Neural progenitor cell (in vitro differentiated cells): ENCODE results near the gene MAB21L4. TPM values are rescaled to one million over a fixed set of nuclear protein-coding genes. Genes with fewer than 3 reads are reported as not detected.

Experiments used
- DNase-seq: peaks from one replicate; pipeline ENCODE4 v3.0.0-alpha.2; 2016; ENCODE audit warnings: low spot score
- H2AFZ ChIP-seq: fragments of 200-600 bp; sonication (generic); replicated peaks from 2 replicates; pipeline ENCODE4 v1.6.1; 2016; ENCODE audit warnings: antibody characterized with exemption
- H3F3A ChIP-seq: fragments of 200-600 bp; sonication (generic); 2 replicates; pipeline ENCODE4 v1.6.1; 2016; ENCODE audit warnings: antibody characterized with exemption, low read depth
- H3K27ac ChIP-seq: fragments of 200-600 bp; sonication (generic); 2 replicates; pipeline ENCODE4 v1.5.1; 2016; ENCODE audit warnings: mild to moderate bottlenecking
- H3K27me3 ChIP-seq: fragments of 200-600 bp; sonication (generic); 2 replicates; pipeline ENCODE4 v1.6.1; 2016; ENCODE audit warnings: mild to moderate bottlenecking, moderate library complexity
- H3K36me3 ChIP-seq: fragments of 200-600 bp; sonication (generic); 2 replicates; pipeline ENCODE4 v1.5.1; 2016
- H3K4me1 ChIP-seq: fragments of 200-600 bp; sonication (generic); 2 replicates; pipeline ENCODE4 v1.6.1; 2016; ENCODE audit warnings: mixed run types
- H3K4me2 ChIP-seq: fragments of 200-600 bp; sonication (generic); 2 replicates; pipeline ENCODE4 v1.6.1; 2016
- H3K4me3 ChIP-seq: fragments of 200-600 bp; sonication (generic); 2 replicates; pipeline ENCODE4 v1.5.1; 2016
- H3K79me2 ChIP-seq: fragments of 200-600 bp; sonication (generic); 2 replicates; pipeline ENCODE4 v1.6.1; 2016; ENCODE audit warnings: low read depth
- H3K9ac ChIP-seq: fragments of 200-600 bp; sonication (generic); 2 replicates; pipeline ENCODE4 v1.6.1; 2016
- H3K9me3 ChIP-seq: fragments of 200-600 bp; sonication (generic); 2 replicates; pipeline ENCODE4 v1.5.1; 2016; ENCODE audit warnings: low read depth
- H4K20me1 ChIP-seq: fragments of 200-600 bp; sonication (generic); 2 replicates; pipeline ENCODE4 v1.6.1; 2016; ENCODE audit warnings: low read depth
- H3K27ac Mint-ChIP-seq: 3 replicates; pipeline ENCODE4 v1.8.0; 2021; ENCODE audit warnings: mixed read lengths
- H3K27me3 Mint-ChIP-seq: 2 replicates; pipeline ENCODE4 v1.8.0; 2022; ENCODE audit warnings: low read depth, mild to moderate bottlenecking, inconsistent platforms, moderate library complexity, mixed read lengths; ENCODE audit not compliant: insufficient read depth
- H3K36me3 Mint-ChIP-seq: 3 replicates; pipeline ENCODE4 v1.8.0; 2021; ENCODE audit warnings: mixed read lengths
- H3K4me1 Mint-ChIP-seq: 3 replicates; pipeline ENCODE4 v1.8.0; 2021; ENCODE audit warnings: mixed read lengths
- H3K4me3 Mint-ChIP-seq: 3 replicates; pipeline ENCODE4 v1.8.0; 2021; ENCODE audit warnings: mild to moderate bottlenecking, moderate library complexity, mixed read lengths
- H3K9me3 Mint-ChIP-seq: 3 replicates; pipeline ENCODE4 v1.8.0; 2020; ENCODE audit warnings: mixed read lengths
- CTCF ChIP-seq: fragments of 200-600 bp; sonication (generic); IDR thresholded peaks from 2 replicates; pipeline ENCODE4 v1.5.1; 2017; ENCODE audit warnings: antibody characterized with exemption, mild to moderate bottlenecking
- EZH2 ChIP-seq: fragments of 200-600 bp; sonication (generic); IDR thresholded peaks from 2 replicates; pipeline ENCODE4 v1.6.1; 2017; ENCODE audit warnings: antibody characterized with exemption, mild to moderate bottlenecking, moderate library complexity
- EZH2phosphoT487 ChIP-seq: fragments of 200-600 bp; sonication (generic); IDR thresholded peaks from 2 replicates; pipeline ENCODE4 v1.6.1; 2017; ENCODE audit warnings: antibody characterized with exemption
- total RNA-seq: library from RNA; depleted of rRNA; stranded (reverse); fragments of >200 nt; gene quantifications from 2 replicates; pipeline ENCODE4 v1.2.3, GENCODE V29; 2015; ENCODE audit warnings: low replicate concordance

MAB21L4 gene
- total RNA-seq, 1 donor from 2014 or later: not detected

- Mint-ChIP-seq H3K27ac (no peak overlapping the region), H3K4me3 (no peak overlapping the region), H3K36me3 (no peaks in the 10 kb centered on the region), H3K9me3 (no peaks in the 10 kb centered on the region), H3K27me3 (peaks cover 7% of the 10 kb centered on the region), H3K4me1 (no peaks in the 10 kb centered on the region)
- Histone ChIP-seq H3K4me2 (no peak overlapping the region), H3K79me2 (no peaks in the 10 kb centered on the region), H3K9ac (no peak overlapping the region), H2AFZ (no peak overlapping the region), H3K27me3 (no peaks in the 10 kb centered on the region), H3F3A (no peaks in the 10 kb centered on the region), H3K4me1 (no peaks in the 10 kb centered on the region), H4K20me1 (no peaks in the 10 kb centered on the region), H3K27ac (no peak overlapping the region), H3K4me3 (no peak overlapping the region), H3K36me3 (no peaks in the 10 kb centered on the region), H3K9me3 (no peaks in the 10 kb centered on the region)
- no peak for DNase-seq
- TF ChIP-seq EZH2phosphoT487 (no peak), EZH2 (no peak), CTCF (no peak)
Measured at GRCh38 chr2:240885566-240885965, 10.4 kb downstream of the MAB21L4 start.

- Histone ChIP-seq H3K79me2 (no peaks in the 10 kb centered on the region), H3F3A (no peaks in the 10 kb centered on the region), H3K4me3 (no peak overlapping the region), H3K4me2 (no peak overlapping the region), H3K27me3 (no peaks in the 10 kb centered on the region), H3K9ac (no peak overlapping the region), H4K20me1 (no peaks in the 10 kb centered on the region), H3K4me1 (no peaks in the 10 kb centered on the region), H3K27ac (no peak overlapping the region), H2AFZ (no peak overlapping the region), H3K36me3 (no peaks in the 10 kb centered on the region), H3K9me3 (no peaks in the 10 kb centered on the region)
- Mint-ChIP-seq H3K4me1 (peaks cover 2% of the 10 kb centered on the region), H3K9me3 (no peaks in the 10 kb centered on the region), H3K4me3 (no peak overlapping the region), H3K36me3 (no peaks in the 10 kb centered on the region), H3K27me3 (peaks cover 12% of the 10 kb centered on the region), H3K27ac (no peak overlapping the region)
- DNase-seq: no peak
- TF ChIP-seq EZH2phosphoT487: no peak
Measured at GRCh38 chr2:240884745-240885144, 11.2 kb downstream of the MAB21L4 start.

GRCh38 chr2:240884221-240884620, 11.7 kb downstream of the MAB21L4 start:
- Mint-ChIP-seq H3K4me3 (no peak overlapping the region), H3K27ac (no peak overlapping the region), H3K4me1 (peaks cover 2% of the 10 kb centered on the region), H3K27me3 (peaks cover 13% of the 10 kb centered on the region), H3K36me3 (no peaks in the 10 kb centered on the region), H3K9me3 (no peaks in the 10 kb centered on the region)
- Histone ChIP-seq H3K4me1 (no peaks in the 10 kb centered on the region), H3K27me3 (no peaks in the 10 kb centered on the region), H3F3A (no peaks in the 10 kb centered on the region), H2AFZ (no peak overlapping the region), H3K27ac (no peak overlapping the region), H3K36me3 (no peaks in the 10 kb centered on the region), H3K4me3 (no peak overlapping the region), H3K9ac (no peak overlapping the region), H4K20me1 (no peaks in the 10 kb centered on the region), H3K4me2 (no peak overlapping the region), H3K9me3 (no peaks in the 10 kb centered on the region), H3K79me2 (no peaks in the 10 kb centered on the region)
- TF ChIP-seq EZH2 (no peak), EZH2phosphoT487 (no peak), CTCF (no peak)
- DNase-seq: no peak

- Histone ChIP-seq H3K9me3 (no peaks in the 10 kb centered on the region), H4K20me1 (no peaks in the 10 kb centered on the region), H2AFZ (no peak overlapping the region), H3K36me3 (no peaks in the 10 kb centered on the region), H3K27ac (no peak overlapping the region), H3K79me2 (no peaks in the 10 kb centered on the region), H3K4me3 (no peak overlapping the region), H3K27me3 (no peaks in the 10 kb centered on the region), H3K4me1 (no peaks in the 10 kb centered on the region), H3K9ac (no peak overlapping the region), H3K4me2 (no peak overlapping the region), H3F3A (no peaks in the 10 kb centered on the region)
- no peak for TF ChIP-seq EZH2phosphoT487
- no peak for TF ChIP-seq CTCF
- TF ChIP-seq EZH2: no peak
- no peaks in the 10 kb centered on the region for H3K9me3 Mint-ChIP-seq
- H3K36me3 Mint-ChIP-seq: no peaks in the 10 kb centered on the region
- DNase-seq: no peak
- H3K4me1 Mint-ChIP-seq: peaks cover 2% of the 10 kb centered on the region
- no peak overlapping the region for H3K4me3 Mint-ChIP-seq
- H3K27me3 Mint-ChIP-seq: peaks cover 13% of the 10 kb centered on the region
- H3K27ac Mint-ChIP-seq: no peak overlapping the region
Measured at GRCh38 chr2:240881913-240882312, 14.0 kb downstream of the MAB21L4 start.
